Fibroblast of lung (primary cell): ENCODE results near the gene CBX6.

Experiments used
- CTCF ChIP-seq, 2 donors: IDR thresholded peaks in 1 of 2; conservative IDR thresholded peaks in 1 of 2; 1 replicate in 1 of 2; 2 replicates in 1 of 2; pipeline ENCODE4 v1.5.1; 2011 to 2012; ENCODE audit warnings: low read length in 2 of 2, control low read depth in 1 of 2, inconsistent platforms in 1 of 2, low read depth in 1 of 2, mild to moderate bottlenecking in 1 of 2
- EZH2 ChIP-seq: IDR thresholded peaks from 2 replicates; pipeline ENCODE4 v1.5.1; 2012; ENCODE audit warnings: low read length, control low read depth, mild to moderate bottlenecking; ENCODE audit errors: missing control alignments

- TF ChIP-seq CTCF (conservative IDR thresholded peaks at IDR 0.05 in 1 of 2, IDR thresholded peaks at IDR 0.05 in 1 of 2; ENCODE audit: low read depth in 1 of 2, low read length in 2 of 2) = no peak
- no peak for TF ChIP-seq EZH2
These were observed 49.1 kb upstream of the CBX6 start for GRCh38 chr22:38921120-38921519.
